Measurements from ENCODE around the gene SEC24D.

- TF ChIP-seq, protein P1, sequence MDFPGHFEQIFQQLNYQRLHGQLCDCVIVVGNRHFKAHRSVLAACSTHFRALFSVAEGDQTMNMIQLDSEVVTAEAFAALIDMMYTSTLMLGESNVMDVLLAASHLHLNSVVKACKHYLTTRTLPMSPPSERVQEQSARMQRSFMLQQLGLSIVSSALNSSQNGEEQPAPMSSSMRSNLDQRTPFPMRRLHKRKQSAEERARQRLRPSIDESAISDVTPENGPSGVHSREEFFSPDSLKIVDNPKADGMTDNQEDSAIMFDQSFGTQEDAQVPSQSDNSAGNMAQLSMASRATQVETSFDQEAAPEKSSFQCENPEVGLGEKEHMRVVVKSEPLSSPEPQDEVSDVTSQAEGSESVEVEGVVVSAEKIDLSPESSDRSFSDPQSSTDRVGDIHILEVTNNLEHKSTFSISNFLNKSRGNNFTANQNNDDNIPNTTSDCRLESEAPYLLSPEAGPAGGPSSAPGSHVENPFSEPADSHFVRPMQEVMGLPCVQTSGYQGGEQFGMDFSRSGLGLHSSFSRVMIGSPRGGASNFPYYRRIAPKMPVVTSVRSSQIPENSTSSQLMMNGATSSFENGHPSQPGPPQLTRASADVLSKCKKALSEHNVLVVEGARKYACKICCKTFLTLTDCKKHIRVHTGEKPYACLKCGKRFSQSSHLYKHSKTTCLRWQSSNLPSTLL (IDR thresholded peaks at IDR 0.05) = no peak
- TF ChIP-seq HNRNPL (IDR thresholded peaks at IDR 0.05; ENCODE audit: low read depth, low read length) (no peak), ZNF140 (CRISPR knock-in tag; IDR thresholded peaks at IDR 0.05) (no peak), POLR2AphosphoS5 (IDR thresholded peaks at IDR 0.05; ENCODE audit: control insufficient read depth, insufficient read depth, low read depth, low read length) (no peak), GTF2F1 (IDR thresholded peaks at IDR 0.05; ENCODE audit: low read depth, low read length) (no peak), TCF7L2 (IDR thresholded peaks at IDR 0.05; ENCODE audit: low read depth, low read length) (no peak), CREB1 (IDR thresholded peaks at IDR 0.05) (no peak), CREB1 (CRISPR knock-in tag; IDR thresholded peaks at IDR 0.05) (no peak), FOSL1 (tag; conservative IDR thresholded peaks at IDR 0.05) (no peak), ZNF311 (CRISPR knock-in tag; IDR thresholded peaks at IDR 0.05) (no peak), EZH2 (IDR thresholded peaks at IDR 0.05; ENCODE audit: borderline replicate concordance, low read depth, low read length) (no peak), ETV6 (IDR thresholded peaks at IDR 0.05; ENCODE audit: borderline replicate concordance in 1 of 2, low read depth in 2 of 2, low read length in 1 of 2) (no peak), ETV6 (CRISPR knock-in tag; IDR thresholded peaks at IDR 0.05; ENCODE audit: borderline replicate concordance) (no peak), POLR2A (conservative IDR thresholded peaks at IDR 0.05) (no peak)
- TF ChIP-seq, protein P2, sequence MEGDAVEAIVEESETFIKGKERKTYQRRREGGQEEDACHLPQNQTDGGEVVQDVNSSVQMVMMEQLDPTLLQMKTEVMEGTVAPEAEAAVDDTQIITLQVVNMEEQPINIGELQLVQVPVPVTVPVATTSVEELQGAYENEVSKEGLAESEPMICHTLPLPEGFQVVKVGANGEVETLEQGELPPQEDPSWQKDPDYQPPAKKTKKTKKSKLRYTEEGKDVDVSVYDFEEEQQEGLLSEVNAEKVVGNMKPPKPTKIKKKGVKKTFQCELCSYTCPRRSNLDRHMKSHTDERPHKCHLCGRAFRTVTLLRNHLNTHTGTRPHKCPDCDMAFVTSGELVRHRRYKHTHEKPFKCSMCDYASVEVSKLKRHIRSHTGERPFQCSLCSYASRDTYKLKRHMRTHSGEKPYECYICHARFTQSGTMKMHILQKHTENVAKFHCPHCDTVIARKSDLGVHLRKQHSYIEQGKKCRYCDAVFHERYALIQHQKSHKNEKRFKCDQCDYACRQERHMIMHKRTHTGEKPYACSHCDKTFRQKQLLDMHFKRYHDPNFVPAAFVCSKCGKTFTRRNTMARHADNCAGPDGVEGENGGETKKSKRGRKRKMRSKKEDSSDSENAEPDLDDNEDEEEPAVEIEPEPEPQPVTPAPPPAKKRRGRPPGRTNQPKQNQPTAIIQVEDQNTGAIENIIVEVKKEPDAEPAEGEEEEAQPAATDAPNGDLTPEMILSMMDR (IDR thresholded peaks at IDR 0.05 in 2 of 3, conservative IDR thresholded peaks at IDR 0.05 in 1 of 3; ENCODE audit: insufficient read depth in 2 of 3, low read depth in 1 of 3, low read length in 3 of 3) = no peak
Observed at GRCh38 chr4:118716304-118716703, 119.6 kb downstream of the SEC24D start.
